ENCODE data around the gene DMD. TPM values are rescaled to one million over a fixed set of nuclear protein-coding genes. Genes with fewer than 3 reads are reported as not detected.

The DMD gene
- total RNA-seq, 5 donors from 2014 or later (not counting 1 experiment from before 2014, with no cell fraction given), result 0.73 to 1.6 (median 0.88) TPM; not detected in 1

- H3K4me3 Mint-ChIP-seq, result no peak overlapping the region
- no peaks in the 10 kb centered on the region for H3K9me3 Mint-ChIP-seq
- no peak overlapping the region for H3K27ac Mint-ChIP-seq
- Histone ChIP-seq H3K9me3 (no peaks in the 10 kb centered on the region), H3K36me3 (ENCODE audit: control insufficient read depth in 2 of 2, extremely low read depth in 1 of 2, insufficient read depth in 1 of 2, low read length in 1 of 2) (no peaks in the 10 kb centered on the region), H3K4me3 (ENCODE audit: control insufficient read depth in 1 of 2, extremely low read depth in 1 of 2, low read length in 1 of 2) (no peak overlapping the region), H3K4me1 (ENCODE audit: control insufficient read depth in 1 of 2, extremely low read depth in 1 of 2, insufficient read depth in 2 of 2, low read length in 2 of 2) (no peaks in the 10 kb centered on the region), H3K27ac (ENCODE audit: low read length) (no peak overlapping the region), H3K27me3 (replicated peaks in 1 of 2; ENCODE audit: control insufficient read depth in 2 of 2, extremely low read depth in 1 of 2, insufficient read depth in 2 of 2, low read length in 1 of 2) (peaks cover 0 to under 1% of the 10 kb centered on the region in 2 experiments)
- ChIA-PET POLR2A (no interaction called here), CTCF (no interaction called here)
- 93% methylated on average over 2 of the region's 3 CpGs for WGBS (ENCODE audit: insufficient coverage)
- no peaks in the 10 kb centered on the region for H3K36me3 Mint-ChIP-seq
- ATAC-seq (replicated peaks in 1 of 4) (no peak), DNase-seq (no peak)
- H3K4me1 Mint-ChIP-seq, result no peaks in the 10 kb centered on the region
- peaks cover 0 to 14% of the 10 kb centered on the region in 2 donors for H3K27me3 Mint-ChIP-seq
These were observed 1790.6 kb downstream of the DMD start for GRCh38 chrX:31420711-31421151.

GRCh38 chrX:31420302-31420701 lies 1791.0 kb downstream of the DMD start:
- Mint-ChIP-seq H3K27me3 (peaks cover 0 to 10% of the 10 kb centered on the region in 2 donors), H3K4me1 (no peaks in the 10 kb centered on the region), H3K4me3 (no peak overlapping the region), H3K27ac (no peak overlapping the region), H3K36me3 (no peaks in the 10 kb centered on the region), H3K9me3 (no peaks in the 10 kb centered on the region)
- ATAC-seq (replicated peaks in 1 of 4), result no peak
- no CpG with 5 or more reads among the region's 2 CpGs for WGBS (ENCODE audit: insufficient coverage)
- Histone ChIP-seq H3K9me3 (no peaks in the 10 kb centered on the region), H3K4me1 (ENCODE audit: control insufficient read depth in 1 of 2, extremely low read depth in 1 of 2, insufficient read depth in 2 of 2, low read length in 2 of 2) (no peaks in the 10 kb centered on the region), H3K36me3 (ENCODE audit: control insufficient read depth in 2 of 2, extremely low read depth in 1 of 2, insufficient read depth in 1 of 2, low read length in 1 of 2) (no peaks in the 10 kb centered on the region), H3K27me3 (replicated peaks in 1 of 2; ENCODE audit: control insufficient read depth in 2 of 2, extremely low read depth in 1 of 2, insufficient read depth in 2 of 2, low read length in 1 of 2) (no peaks in the 10 kb centered on the region), H3K4me3 (ENCODE audit: control insufficient read depth in 1 of 2, extremely low read depth in 1 of 2, low read length in 1 of 2) (no peak overlapping the region), H3K27ac (ENCODE audit: low read length) (no peak overlapping the region)
- no peak for DNase-seq
- POLR2A ChIA-PET, result no interaction called here
- CTCF ChIA-PET, result no interaction called here

- ATAC-seq (replicated peaks in 1 of 4) (no peak), DNase-seq (no peak)
- Mint-ChIP-seq H3K4me3 (no peak overlapping the region), H3K27me3 (peaks cover 0 to 13% of the 10 kb centered on the region in 2 donors), H3K27ac (no peak overlapping the region), H3K36me3 (no peaks in the 10 kb centered on the region), H3K4me1 (no peaks in the 10 kb centered on the region), H3K9me3 (no peaks in the 10 kb centered on the region)
- WGBS (ENCODE audit: insufficient coverage), result no CpG with 5 or more reads among the region's 3 CpGs
- POLR2A ChIA-PET, result no interaction called here
- no peaks in the 10 kb centered on the region for H3K36me3 ChIP-seq (ENCODE audit: control insufficient read depth in 2 of 2, extremely low read depth in 1 of 2, insufficient read depth in 1 of 2, low read length in 1 of 2)
- H3K4me3 ChIP-seq (ENCODE audit: control insufficient read depth in 1 of 2, extremely low read depth in 1 of 2, low read length in 1 of 2), result no peak overlapping the region
- no peaks in the 10 kb centered on the region for H3K9me3 ChIP-seq
- H3K27ac ChIP-seq (ENCODE audit: low read length), result no peak overlapping the region
- no peaks in the 10 kb centered on the region for H3K27me3 ChIP-seq (replicated peaks in 1 of 2; ENCODE audit: control insufficient read depth in 2 of 2, extremely low read depth in 1 of 2, insufficient read depth in 2 of 2, low read length in 1 of 2)
- CTCF ChIA-PET, result no interaction called here
- no peaks in the 10 kb centered on the region for H3K4me1 ChIP-seq (ENCODE audit: control insufficient read depth in 1 of 2, extremely low read depth in 1 of 2, insufficient read depth in 2 of 2, low read length in 2 of 2)
These were observed 1814.2 kb downstream of the DMD start for GRCh38 chrX:31397119-31397518.

GRCh38 chrX:31392513-31392912 lies 1818.8 kb downstream of the DMD start:
- Histone ChIP-seq H3K4me3 (ENCODE audit: control insufficient read depth in 1 of 2, extremely low read depth in 1 of 2, low read length in 1 of 2) (no peak overlapping the region), H3K27me3 (replicated peaks in 1 of 2; ENCODE audit: control insufficient read depth in 2 of 2, extremely low read depth in 1 of 2, insufficient read depth in 2 of 2, low read length in 1 of 2) (no peaks in the 10 kb centered on the region), H3K9me3 (no peaks in the 10 kb centered on the region), H3K36me3 (ENCODE audit: control insufficient read depth in 2 of 2, extremely low read depth in 1 of 2, insufficient read depth in 1 of 2, low read length in 1 of 2) (no peaks in the 10 kb centered on the region), H3K4me1 (ENCODE audit: control insufficient read depth in 1 of 2, extremely low read depth in 1 of 2, insufficient read depth in 2 of 2, low read length in 2 of 2) (no peaks in the 10 kb centered on the region), H3K27ac (ENCODE audit: low read length) (no peak overlapping the region)
- ChIA-PET CTCF (no interaction called here), POLR2A (no interaction called here)
- no peak for ATAC-seq (replicated peaks in 1 of 4)
- no peak overlapping the region for H3K27ac Mint-ChIP-seq
- no peaks in the 10 kb centered on the region for H3K9me3 Mint-ChIP-seq
- no CpG with 5 or more reads among the region's 3 CpGs for WGBS (ENCODE audit: insufficient coverage)
- no peak overlapping the region for H3K4me3 Mint-ChIP-seq
- H3K36me3 Mint-ChIP-seq, result no peaks in the 10 kb centered on the region
- H3K27me3 Mint-ChIP-seq, result peaks cover 0 to 4% of the 10 kb centered on the region in 2 donors
- no peak for DNase-seq
- no peaks in the 10 kb centered on the region for H3K4me1 Mint-ChIP-seq

- ATAC-seq (replicated peaks in 1 of 4) (no peak), DNase-seq (no peak)
- Mint-ChIP-seq H3K27me3 (peaks cover 0 to 7% of the 10 kb centered on the region in 2 donors), H3K4me1 (no peaks in the 10 kb centered on the region), H3K36me3 (no peaks in the 10 kb centered on the region), H3K27ac (no peak overlapping the region), H3K9me3 (no peaks in the 10 kb centered on the region), H3K4me3 (no peak overlapping the region)
- ChIA-PET CTCF (no interaction called here), POLR2A (no interaction called here)
- Histone ChIP-seq H3K9me3 (no peaks in the 10 kb centered on the region), H3K27me3 (replicated peaks in 1 of 2; ENCODE audit: control insufficient read depth in 2 of 2, extremely low read depth in 1 of 2, insufficient read depth in 2 of 2, low read length in 1 of 2) (no peaks in the 10 kb centered on the region), H3K27ac (ENCODE audit: low read length) (no peak overlapping the region), H3K36me3 (ENCODE audit: control insufficient read depth in 2 of 2, extremely low read depth in 1 of 2, insufficient read depth in 1 of 2, low read length in 1 of 2) (no peaks in the 10 kb centered on the region), H3K4me3 (ENCODE audit: control insufficient read depth in 1 of 2, extremely low read depth in 1 of 2, low read length in 1 of 2) (no peak overlapping the region), H3K4me1 (ENCODE audit: control insufficient read depth in 1 of 2, extremely low read depth in 1 of 2, insufficient read depth in 2 of 2, low read length in 2 of 2) (no peaks in the 10 kb centered on the region)
- WGBS (ENCODE audit: insufficient coverage), result no CpG with 5 or more reads among the region's 1 CpG
These were observed 1822.4 kb downstream of the DMD start for GRCh38 chrX:31388946-31389345.

- CTCF ChIA-PET, result no interaction called here
- no peak for DNase-seq
These were observed 1826.9 kb downstream of the DMD start for GRCh38 chrX:31384471-31384870.

GRCh38 chrX:31383991-31384390 lies 1827.4 kb downstream of the DMD start:
- H3K27me3 ChIP-seq (replicated peaks in 1 of 2; ENCODE audit: control insufficient read depth in 2 of 2, extremely low read depth in 1 of 2, insufficient read depth in 2 of 2, low read length in 1 of 2), result no peaks in the 10 kb centered on the region
- CTCF ChIA-PET, result no interaction called here
- H3K4me1 Mint-ChIP-seq, result no peaks in the 10 kb centered on the region
- no peaks in the 10 kb centered on the region for H3K9me3 ChIP-seq
- H3K4me3 ChIP-seq (ENCODE audit: control insufficient read depth in 1 of 2, extremely low read depth in 1 of 2, low read length in 1 of 2), result no peak overlapping the region
- H3K36me3 ChIP-seq (ENCODE audit: control insufficient read depth in 2 of 2, extremely low read depth in 1 of 2, insufficient read depth in 1 of 2, low read length in 1 of 2), result no peaks in the 10 kb centered on the region
- no peak overlapping the region for H3K4me3 Mint-ChIP-seq
- no peak for ATAC-seq (replicated peaks in 1 of 4)
- DNase-seq, result no peak
- no peak overlapping the region for H3K27ac ChIP-seq (ENCODE audit: low read length)
- H3K9me3 Mint-ChIP-seq, result no peaks in the 10 kb centered on the region
- POLR2A ChIA-PET, result no interaction called here
- no peaks in the 10 kb centered on the region for H3K36me3 Mint-ChIP-seq
- peaks cover 0 to 10% of the 10 kb centered on the region in 2 donors for H3K27me3 Mint-ChIP-seq
- H3K4me1 ChIP-seq (ENCODE audit: control insufficient read depth in 1 of 2, extremely low read depth in 1 of 2, insufficient read depth in 2 of 2, low read length in 2 of 2), result no peaks in the 10 kb centered on the region
- H3K27ac Mint-ChIP-seq, result no peak overlapping the region
- WGBS (ENCODE audit: insufficient coverage), result no CpG with 5 or more reads among the region's 8 CpGs

More at GRCh38 chrX:31384471-31384870, 1826.9 kb downstream of the DMD start:
- Mint-ChIP-seq H3K36me3 (no peaks in the 10 kb centered on the region), H3K27me3 (peaks cover 0 to 10% of the 10 kb centered on the region in 2 donors), H3K4me3 (no peak overlapping the region), H3K27ac (no peak overlapping the region), H3K9me3 (no peaks in the 10 kb centered on the region), H3K4me1 (no peaks in the 10 kb centered on the region)
- Histone ChIP-seq H3K4me1 (ENCODE audit: control insufficient read depth in 1 of 2, extremely low read depth in 1 of 2, insufficient read depth in 2 of 2, low read length in 2 of 2) (no peaks in the 10 kb centered on the region), H3K27me3 (replicated peaks in 1 of 2; ENCODE audit: control insufficient read depth in 2 of 2, extremely low read depth in 1 of 2, insufficient read depth in 2 of 2, low read length in 1 of 2) (no peaks in the 10 kb centered on the region), H3K27ac (ENCODE audit: low read length) (no peak overlapping the region), H3K36me3 (ENCODE audit: control insufficient read depth in 2 of 2, extremely low read depth in 1 of 2, insufficient read depth in 1 of 2, low read length in 1 of 2) (no peaks in the 10 kb centered on the region), H3K9me3 (no peaks in the 10 kb centered on the region), H3K4me3 (ENCODE audit: control insufficient read depth in 1 of 2, extremely low read depth in 1 of 2, low read length in 1 of 2) (no peak overlapping the region)
- ATAC-seq (replicated peaks in 1 of 4), result no peak
- POLR2A ChIA-PET, result no interaction called here
- 100% methylated on average over 1 of the region's 1 CpG for WGBS (ENCODE audit: insufficient coverage)
